AG08395 (cell line): ENCODE data around the gene GLS.

ENCODE experiments used
- DNase-seq: peaks from one replicate; pipeline ENCODE4 v3.0.0; 2012; ENCODE audit warnings: mixed read lengths, low spot score

The GLS gene

DNA sequence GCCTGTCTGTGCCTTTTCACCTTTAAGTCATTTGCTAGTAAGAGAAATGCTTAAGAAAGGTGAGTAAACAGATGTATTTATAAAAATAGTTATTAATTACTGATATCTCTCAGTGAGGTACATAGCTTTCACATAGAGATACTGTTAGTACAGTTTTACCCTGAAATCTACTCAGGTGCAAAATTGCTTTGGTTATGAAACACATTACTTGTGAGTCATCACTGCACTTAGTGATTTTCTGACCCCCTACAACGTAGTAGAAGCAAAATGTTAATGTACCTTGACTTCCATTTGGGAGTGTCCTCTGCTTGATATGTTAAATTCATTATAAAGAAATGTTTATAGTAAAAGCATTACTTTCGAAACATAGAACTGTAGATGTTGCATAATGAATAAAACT lies 6.5 kb downstream of the GLS start:
- DNase-seq = no peak

DNA sequence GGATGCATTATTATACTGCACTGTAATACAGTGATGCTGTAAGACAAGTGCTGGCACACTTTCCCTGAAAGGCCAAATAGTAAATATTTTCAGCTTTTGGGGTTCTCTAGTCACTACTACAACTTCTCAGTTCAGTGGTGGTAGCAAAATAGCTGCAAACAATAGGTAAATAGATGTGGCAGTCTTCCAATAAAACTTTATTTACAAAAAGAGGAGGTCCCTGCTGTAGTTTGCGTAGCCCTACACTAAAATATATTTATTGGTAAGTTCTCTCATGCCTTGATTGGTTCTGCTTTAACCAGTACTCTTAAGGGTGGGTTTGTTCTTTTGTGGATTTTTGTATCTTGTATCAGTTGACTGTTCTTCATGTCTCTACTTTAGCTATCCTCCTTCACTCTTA lies 7.8 kb downstream of the GLS start:
- DNase-seq = no peak

- no peak for DNase-seq
These were observed 8.7 kb downstream of the GLS start for GRCh38 chr2:190889175-190889943.

GRCh38 chr2:190891372-190891771 lies 10.8 kb downstream of the GLS start:
- no peak for DNase-seq

DNA sequence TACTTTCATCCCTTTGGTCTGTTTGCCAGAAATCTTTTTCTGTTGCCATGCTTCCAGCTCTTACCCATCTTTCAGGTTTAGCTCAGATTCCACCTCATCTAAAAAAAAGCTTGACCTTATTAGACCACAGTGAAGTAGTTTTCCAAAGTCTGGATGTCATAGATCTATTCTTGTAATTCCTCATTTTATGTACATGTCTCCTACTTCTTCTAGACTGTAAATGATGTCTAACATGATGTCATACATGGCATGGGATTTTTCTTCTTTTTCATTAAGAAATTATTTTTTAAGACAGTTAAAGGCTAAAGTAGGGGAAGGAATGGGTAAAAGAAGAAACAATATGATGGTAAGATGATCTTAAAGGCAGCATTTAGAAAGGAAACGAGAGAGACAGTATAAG lies 11.3 kb downstream of the GLS start:
- DNase-seq = no peak

DNA sequence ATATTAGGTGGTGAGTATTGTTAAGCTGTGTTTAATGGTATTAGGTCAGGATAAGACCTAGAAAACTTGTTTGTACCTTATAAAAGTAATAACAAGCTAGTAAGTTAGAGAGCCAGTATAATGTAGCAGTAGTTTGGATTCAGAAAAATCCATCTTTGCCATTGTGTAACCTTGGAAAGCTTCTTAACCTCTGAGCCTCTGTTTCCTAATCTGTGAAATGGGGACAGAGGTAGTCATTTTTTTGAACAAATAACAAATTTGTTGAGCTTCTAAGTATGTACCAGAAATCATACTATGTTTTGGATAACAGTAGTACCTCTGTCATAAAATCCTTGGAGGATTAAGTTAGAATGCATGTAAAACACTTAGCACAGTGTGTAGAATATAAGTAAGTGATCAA lies 12.5 kb downstream of the GLS start:
- DNase-seq = no peak

DNA sequence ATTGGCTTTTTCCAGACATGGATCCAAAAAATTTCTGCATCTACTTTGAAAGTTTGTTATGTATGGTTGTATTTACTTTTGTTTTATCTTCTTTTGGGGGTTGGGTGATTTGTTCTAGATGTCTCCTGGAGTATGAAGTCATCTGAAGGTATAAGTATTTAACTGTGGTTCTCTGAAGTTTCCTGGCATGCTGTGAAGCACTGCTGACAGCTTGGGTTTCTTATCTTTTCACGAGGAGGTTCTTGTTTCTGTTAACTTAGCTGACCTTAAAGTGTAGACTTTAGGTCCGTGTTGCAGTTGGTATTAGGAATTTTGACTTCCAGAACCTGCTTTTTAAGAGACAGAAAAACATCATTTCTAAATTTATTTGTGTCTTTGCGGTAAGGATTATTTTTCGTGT lies 15.9 kb downstream of the GLS start:
- DNase-seq = no peak

DNA sequence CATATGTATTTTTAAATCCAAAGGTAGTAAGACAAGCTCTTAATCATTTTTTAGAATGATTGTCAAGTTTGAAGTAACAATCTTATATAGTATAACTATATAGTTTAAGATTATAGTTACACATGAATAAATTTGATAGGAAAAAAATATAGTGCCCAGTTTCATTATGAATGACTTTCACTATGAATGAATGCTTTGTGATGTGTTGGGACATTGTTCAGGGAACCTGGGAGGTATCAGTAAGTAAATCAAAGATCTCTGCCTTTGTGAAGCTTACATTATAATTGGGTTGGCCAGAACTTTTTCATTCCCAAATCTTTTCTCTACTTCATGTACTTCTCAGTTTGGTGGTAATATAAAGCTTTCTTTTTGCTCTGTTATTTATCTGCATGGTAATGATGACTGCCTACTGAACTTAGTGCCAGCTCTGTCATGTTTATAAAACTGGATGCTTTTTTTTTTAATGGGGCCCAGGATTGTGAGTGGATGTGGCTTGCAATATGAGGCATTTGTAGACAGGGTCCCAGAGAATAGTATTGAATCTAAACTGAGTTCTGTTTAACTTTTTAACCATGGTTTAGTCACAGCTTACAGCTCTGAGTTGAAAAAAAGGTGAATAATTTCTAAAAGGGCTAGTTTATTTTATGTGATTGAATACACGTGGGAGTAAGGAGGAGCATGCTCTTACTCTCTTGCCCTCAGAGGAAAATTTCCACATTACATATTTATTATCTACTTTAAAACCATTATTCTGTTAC lies 23.3 kb downstream of the GLS start:
- DNase-seq = no peak

- no peak for DNase-seq
These were observed 24.1 kb downstream of the GLS start for GRCh38 chr2:190904640-190905261.

GRCh38 chr2:190908532-190908931 lies 27.9 kb downstream of the GLS start:
- DNase-seq = no peak

DNA sequence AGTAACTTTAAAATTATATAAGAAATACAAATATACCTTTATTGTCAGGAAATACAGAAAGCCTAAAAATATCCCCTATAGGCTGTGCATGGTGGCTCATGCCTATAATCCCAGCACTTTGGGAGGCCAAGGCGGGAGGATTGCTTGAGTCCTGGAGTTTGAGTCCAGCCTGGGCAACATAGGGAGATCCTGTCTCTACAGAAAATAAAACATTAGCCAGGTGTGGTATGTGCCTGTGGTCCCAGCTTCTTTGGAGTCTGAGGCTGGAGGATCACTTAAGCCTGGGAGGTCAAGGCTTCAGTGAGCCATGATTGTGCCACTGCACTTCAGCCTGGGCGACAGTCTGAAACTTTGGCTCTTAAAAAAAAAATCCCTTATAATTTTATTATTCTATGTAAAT lies 29.1 kb downstream of the GLS start:
- no peak for DNase-seq

DNA sequence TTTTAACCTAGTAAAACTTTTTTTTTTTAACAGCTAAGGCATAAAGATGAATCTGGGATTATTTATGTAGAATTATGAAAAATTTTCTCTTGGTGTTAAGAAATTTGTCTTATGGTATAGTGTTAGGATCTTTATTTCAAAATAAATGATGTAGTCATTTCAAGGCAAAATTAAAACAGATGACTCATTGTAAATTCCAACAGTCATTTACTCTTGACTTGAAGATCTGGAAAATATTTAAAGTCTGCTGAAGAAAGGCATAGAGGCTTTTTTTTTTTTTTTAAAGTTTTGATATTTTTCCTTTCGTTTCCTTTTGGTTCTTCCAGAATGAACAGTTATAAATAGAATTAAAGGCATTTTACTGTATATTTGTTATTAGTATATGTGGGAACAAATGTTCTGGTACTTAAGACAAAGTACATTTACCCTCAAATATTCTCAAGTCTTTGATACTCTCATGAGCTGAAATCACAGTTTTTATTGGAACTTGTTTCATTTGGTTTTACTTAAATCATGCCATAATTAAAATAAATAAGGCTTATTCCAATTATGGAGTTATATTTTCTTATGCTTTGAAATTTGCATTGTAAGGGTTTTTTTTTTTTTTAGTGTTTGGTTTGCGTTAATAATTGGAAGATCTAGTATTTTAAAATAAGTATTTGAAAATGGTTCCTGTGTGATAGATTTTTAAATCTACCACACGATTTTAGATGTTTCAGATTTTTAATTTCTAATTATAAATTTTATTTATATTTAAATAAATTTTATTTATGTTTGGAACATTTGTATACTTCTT lies 29.9 kb downstream of the GLS start:
- peak; percentile 24 for DNase-seq

DNA sequence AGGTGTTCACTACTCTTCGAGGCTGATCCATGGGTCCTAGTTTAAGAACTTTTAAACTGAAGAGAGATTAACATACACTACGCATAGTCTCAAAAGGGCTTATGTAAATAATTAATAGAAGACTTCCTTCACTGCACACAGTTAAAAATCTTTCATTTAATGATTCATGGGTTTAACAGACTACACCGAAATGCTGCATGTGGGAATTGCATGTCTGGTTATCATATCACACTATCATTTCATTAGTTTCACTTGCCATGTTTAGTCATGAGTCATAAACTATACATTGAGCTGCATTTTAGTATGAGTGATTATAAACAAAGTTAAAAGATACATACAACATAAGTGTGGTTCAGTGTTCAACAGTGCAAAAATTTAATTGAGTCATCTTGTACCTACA lies 31.2 kb downstream of the GLS start:
- no peak for DNase-seq

DNA sequence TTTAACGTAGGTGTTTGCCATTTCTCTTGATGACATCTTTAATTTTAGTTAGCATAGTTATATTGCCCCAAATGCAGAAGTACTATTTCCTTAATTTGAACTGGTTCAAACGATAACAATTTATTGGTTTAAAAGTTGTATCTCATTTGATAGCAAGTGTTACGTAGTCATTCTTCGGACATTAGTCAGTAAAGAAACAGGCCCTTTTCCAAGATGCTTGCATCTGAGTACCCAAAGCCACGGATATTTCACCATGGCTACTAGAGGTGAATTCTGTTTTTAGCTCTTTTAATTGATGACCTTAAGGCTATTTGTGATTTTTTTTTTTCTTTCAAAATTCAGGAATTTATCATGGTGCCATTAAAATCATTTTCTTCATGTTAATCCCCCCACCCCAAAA lies 32.1 kb downstream of the GLS start:
- no peak for DNase-seq

GRCh38 chr2:190913725-190914124 lies 33.1 kb downstream of the GLS start:
- no peak for DNase-seq

DNA sequence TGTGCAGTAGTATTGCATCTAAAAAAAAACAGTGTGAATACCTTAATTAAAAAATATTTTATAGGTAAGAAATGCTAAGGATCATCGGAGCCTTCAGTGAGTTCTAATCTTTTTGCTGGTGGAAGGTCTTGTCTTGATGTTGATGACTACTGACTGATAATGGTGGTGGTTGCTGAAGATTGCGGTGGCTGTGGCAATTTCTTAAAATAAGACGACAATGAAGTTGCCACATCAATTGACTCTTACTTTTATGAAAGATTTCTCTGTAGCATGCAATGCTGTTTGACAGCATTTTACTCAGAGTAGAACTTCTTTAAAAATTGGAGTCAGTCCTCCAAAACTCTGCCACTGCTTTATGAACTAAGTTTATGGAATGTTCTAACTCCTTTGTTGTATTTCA lies 36.2 kb downstream of the GLS start:
- DNase-seq = no peak

DNA sequence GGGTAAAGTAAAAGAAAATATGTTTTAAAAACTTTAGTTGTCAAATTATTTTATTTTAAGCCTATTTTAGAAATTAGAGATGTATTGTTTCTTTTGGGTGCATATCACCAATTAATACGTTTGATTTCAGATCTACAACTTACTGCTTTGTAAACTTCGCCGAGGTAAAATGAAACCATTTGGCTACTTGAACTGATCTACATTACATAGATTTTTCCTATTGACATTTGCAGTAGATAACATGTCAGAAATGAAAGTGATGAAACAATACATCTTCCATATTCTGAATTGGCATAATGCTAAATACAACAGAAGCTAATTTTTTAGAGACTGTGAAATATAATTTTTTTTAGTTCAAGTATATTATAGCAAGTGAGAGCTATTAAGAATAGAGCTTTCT lies 39.5 kb downstream of the GLS start:
- DNase-seq = no peak

- no peak for DNase-seq
These were observed 41.8 kb downstream of the GLS start for GRCh38 chr2:190922376-190922775.

GRCh38 chr2:190927301-190927700 lies 46.7 kb downstream of the GLS start:
- no peak for DNase-seq

GRCh38 chr2:190929919-190930318 lies 49.3 kb downstream of the GLS start:
- no peak for DNase-seq

- no peak for DNase-seq
These were observed 49.8 kb downstream of the GLS start for GRCh38 chr2:190930411-190930810.

- no peak for DNase-seq
These were observed 51.9 kb downstream of the GLS start for GRCh38 chr2:190932514-190932913.
